ENCODE measurements around the gene PARN. TPM values are rescaled to one million over a fixed set of nuclear protein-coding genes. Genes with fewer than 3 reads are reported as not detected.
A peak's percentile ranks its signal among the peaks of the same experiment; 100 is the strongest.

The PARN gene
- total RNA-seq, 1 donor from 2014 or later: 16.8 TPM

DNA sequence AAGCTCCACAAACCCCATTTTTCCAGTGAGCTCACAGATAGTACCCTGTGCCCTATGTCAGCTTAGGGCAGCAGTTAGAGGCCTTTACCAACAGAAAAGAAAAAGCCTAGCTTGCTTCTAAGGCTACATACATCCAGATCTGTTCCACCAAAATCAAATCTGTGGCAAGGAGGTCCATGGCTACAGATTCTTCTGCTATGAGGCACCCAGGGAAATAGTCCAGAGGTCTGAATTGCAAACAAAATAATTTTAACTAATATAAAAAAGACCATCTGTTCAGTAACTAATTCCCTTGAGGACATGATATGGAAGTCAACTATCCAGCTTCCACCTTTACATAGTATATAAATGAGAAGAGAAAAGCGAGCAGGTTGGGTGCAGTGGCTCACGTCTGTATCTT lies 129.3 kb downstream of the PARN start:
- peak overlapping the region; percentile 89 for H3K27ac ChIP-seq (replicated peaks)
- TF ChIP-seq, protein P1, sequence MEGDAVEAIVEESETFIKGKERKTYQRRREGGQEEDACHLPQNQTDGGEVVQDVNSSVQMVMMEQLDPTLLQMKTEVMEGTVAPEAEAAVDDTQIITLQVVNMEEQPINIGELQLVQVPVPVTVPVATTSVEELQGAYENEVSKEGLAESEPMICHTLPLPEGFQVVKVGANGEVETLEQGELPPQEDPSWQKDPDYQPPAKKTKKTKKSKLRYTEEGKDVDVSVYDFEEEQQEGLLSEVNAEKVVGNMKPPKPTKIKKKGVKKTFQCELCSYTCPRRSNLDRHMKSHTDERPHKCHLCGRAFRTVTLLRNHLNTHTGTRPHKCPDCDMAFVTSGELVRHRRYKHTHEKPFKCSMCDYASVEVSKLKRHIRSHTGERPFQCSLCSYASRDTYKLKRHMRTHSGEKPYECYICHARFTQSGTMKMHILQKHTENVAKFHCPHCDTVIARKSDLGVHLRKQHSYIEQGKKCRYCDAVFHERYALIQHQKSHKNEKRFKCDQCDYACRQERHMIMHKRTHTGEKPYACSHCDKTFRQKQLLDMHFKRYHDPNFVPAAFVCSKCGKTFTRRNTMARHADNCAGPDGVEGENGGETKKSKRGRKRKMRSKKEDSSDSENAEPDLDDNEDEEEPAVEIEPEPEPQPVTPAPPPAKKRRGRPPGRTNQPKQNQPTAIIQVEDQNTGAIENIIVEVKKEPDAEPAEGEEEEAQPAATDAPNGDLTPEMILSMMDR (IDR thresholded peaks at IDR 0.05; ENCODE audit: borderline replicate concordance): no peak
- no peak overlapping the region for H3K4me3 ChIP-seq
- no peak for DNase-seq
- no peaks in the 10 kb centered on the region for H3K27me3 ChIP-seq (ENCODE audit: low read depth)
- peaks cover 72% of the 10 kb centered on the region for H3K4me1 ChIP-seq
- intact Hi-C loops (cut with micrococcal nuclease): no loop called here
- H3K9me3 ChIP-seq (replicated peaks): no peaks in the 10 kb centered on the region
- H3K36me3 ChIP-seq: no peaks in the 10 kb centered on the region

DNA sequence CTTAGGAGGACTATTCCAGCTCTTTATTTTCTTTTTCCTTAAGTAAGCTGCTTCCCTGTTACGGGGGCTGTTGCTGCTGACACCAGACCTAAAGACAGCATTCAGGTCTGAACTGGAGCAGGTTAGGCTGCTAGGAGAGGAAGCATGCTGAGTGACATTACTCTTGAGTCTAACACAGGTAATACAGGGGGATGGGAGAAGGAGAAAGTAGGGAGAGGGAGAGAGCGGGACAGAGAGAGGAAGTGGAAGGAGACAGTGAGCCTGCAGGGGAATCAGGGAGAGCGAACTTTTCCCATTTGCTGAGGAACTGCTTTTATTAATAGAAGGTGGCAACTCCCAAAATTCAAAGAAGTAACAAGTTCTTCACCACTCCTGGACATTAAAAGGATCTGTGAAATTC lies 130.9 kb downstream of the PARN start:
- Histone ChIP-seq H3K27me3 (ENCODE audit: low read depth) (no peaks in the 10 kb centered on the region), H3K36me3 (no peaks in the 10 kb centered on the region), H3K4me3 (no peak overlapping the region), H3K4me1 (peaks cover 71% of the 10 kb centered on the region), H3K27ac (replicated peaks) (no peak overlapping the region), H3K9me3 (replicated peaks) (no peaks in the 10 kb centered on the region)
- no peak for DNase-seq
- intact Hi-C loops (cut with micrococcal nuclease): no loop called here
- TF ChIP-seq, protein P1 (IDR thresholded peaks at IDR 0.05; ENCODE audit: borderline replicate concordance): no peak

DNA sequence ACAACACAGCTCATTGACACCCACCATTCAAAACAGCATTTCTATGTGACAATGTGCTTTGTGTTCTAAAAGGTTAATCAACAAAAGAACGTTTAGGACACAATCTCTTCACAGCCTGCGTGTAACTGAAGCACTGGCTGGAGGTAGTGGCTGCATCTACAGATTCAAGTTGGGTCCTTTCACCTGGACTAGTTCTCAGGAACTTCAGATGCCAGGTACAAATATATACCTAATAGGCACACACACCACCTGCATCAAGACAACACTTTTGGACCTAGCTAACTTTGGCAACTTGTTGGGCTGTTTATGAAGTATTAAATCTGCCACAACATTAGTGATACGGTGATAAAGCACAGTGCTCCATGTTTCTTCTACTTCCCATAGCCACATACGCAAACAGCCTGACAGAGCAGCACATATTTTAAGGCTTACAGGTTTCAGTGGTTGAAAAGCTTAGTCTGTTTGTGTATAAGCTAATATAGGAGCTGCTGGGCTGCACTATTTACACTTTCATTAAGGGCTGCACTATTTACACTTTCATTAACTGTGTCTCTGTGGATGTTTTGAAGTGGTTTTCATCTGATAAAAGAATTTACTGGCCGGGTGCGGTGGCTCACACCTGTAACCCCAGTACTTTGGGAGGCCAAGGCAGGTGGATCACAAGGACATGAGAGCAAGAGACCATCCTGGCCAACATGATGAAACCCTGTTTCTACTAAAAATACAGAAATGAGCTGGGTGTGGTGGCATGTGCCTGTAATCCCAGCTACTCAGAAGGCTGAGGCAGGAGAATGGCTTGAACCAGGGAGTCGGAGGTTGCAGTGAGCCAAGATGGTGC lies 132.6 kb downstream of the PARN start:
- TF ChIP-seq, protein P1 (IDR thresholded peaks at IDR 0.05; ENCODE audit: borderline replicate concordance): no peak
- Histone ChIP-seq H3K9me3 (replicated peaks) (no peaks in the 10 kb centered on the region), H3K4me3 (no peak overlapping the region), H3K27me3 (ENCODE audit: low read depth) (no peaks in the 10 kb centered on the region), H3K36me3 (no peaks in the 10 kb centered on the region), H3K27ac (replicated peaks) (peak overlapping the region; percentile 72), H3K4me1 (peaks cover 63% of the 10 kb centered on the region)
- intact Hi-C loops (cut with micrococcal nuclease): no loop called here
- DNase-seq: no peak

DNA sequence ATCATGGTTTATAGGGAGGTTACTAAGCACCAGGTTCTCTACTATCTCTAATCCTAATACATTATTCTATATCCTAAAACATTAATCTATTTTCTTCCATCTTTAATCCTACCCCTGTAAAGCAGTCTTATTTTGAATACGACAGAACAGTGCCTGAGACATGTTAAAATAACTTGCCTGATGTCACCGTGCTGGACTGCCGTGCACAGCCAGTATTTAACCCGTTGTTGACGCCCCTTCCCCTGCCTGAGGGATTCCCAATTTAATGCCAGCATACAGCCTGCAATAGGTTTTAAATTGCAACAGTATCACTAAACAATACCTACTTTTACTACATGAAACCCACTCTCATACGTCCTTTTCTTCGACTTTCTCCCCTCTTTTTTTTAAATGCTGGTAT lies 133.3 kb downstream of the PARN start:
- no peaks in the 10 kb centered on the region for H3K27me3 ChIP-seq (ENCODE audit: low read depth)
- TF ChIP-seq, protein P1 (IDR thresholded peaks at IDR 0.05; ENCODE audit: borderline replicate concordance): no peak
- intact Hi-C loops (cut with micrococcal nuclease): no loop called here
- peaks cover 63% of the 10 kb centered on the region for H3K4me1 ChIP-seq
- H3K9me3 ChIP-seq (replicated peaks): no peaks in the 10 kb centered on the region
- no peaks in the 10 kb centered on the region for H3K36me3 ChIP-seq
- DNase-seq: no peak
- peak overlapping the region; percentile 72 for H3K27ac ChIP-seq (replicated peaks)
- no peak overlapping the region for H3K4me3 ChIP-seq

DNA sequence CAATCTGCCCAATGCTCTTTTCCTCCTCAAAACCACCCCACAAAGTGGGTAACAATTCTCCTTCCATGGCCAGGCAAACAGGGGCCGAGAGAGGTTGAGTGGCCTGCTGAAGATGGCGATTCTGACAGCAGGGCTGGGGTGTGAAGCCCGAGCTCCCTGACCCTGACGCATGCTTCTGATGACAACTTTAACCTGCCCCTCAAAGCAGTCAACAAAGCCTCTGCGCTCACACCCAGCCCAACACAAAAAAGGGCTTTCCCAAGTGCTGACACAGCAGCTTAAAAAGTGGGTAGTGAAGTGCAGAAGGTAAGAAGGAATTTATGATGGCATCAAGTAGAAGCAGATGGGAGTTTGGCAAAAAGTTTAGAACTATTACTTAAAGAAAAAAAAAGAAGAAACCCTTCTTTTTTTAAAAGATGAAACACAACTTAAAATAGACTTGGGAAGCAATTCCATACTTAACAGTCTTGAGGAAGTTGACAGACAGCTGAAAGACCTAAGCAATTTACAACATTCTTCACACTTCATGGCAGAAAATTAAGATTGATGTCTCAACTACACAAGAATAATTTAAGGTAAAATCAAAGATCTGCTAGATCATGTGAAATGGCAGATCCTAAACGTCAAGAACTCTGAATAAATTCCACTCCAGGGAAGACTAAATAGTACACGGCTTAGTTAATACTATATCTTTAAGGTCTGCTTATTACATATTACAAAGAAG lies 133.9 kb downstream of the PARN start:
- TF ChIP-seq, protein P1 (IDR thresholded peaks at IDR 0.05; ENCODE audit: borderline replicate concordance): no peak
- intact Hi-C loops (cut with micrococcal nuclease): no loop called here
- Histone ChIP-seq H3K4me1 (peaks cover 63% of the 10 kb centered on the region), H3K9me3 (replicated peaks) (no peaks in the 10 kb centered on the region), H3K36me3 (no peaks in the 10 kb centered on the region), H3K27me3 (ENCODE audit: low read depth) (no peaks in the 10 kb centered on the region), H3K4me3 (no peak overlapping the region), H3K27ac (replicated peaks) (peak overlapping the region; percentile 72)
- DNase-seq: no peak
